GM12873 (cell line): Measurements from ENCODE around the gene SLC25A22.

Experiments used
- TF ChIP-seq, protein P1 (sequence below): IDR thresholded peaks from 2 replicates; pipeline ENCODE4 v1.5.1; 2012; ENCODE audit warnings: low read depth, mild to moderate bottlenecking, moderate library complexity, low read length, control low read depth; ENCODE audit not compliant: insufficient read depth; ENCODE audit errors: missing control alignments

SLC25A22 gene

DNA sequence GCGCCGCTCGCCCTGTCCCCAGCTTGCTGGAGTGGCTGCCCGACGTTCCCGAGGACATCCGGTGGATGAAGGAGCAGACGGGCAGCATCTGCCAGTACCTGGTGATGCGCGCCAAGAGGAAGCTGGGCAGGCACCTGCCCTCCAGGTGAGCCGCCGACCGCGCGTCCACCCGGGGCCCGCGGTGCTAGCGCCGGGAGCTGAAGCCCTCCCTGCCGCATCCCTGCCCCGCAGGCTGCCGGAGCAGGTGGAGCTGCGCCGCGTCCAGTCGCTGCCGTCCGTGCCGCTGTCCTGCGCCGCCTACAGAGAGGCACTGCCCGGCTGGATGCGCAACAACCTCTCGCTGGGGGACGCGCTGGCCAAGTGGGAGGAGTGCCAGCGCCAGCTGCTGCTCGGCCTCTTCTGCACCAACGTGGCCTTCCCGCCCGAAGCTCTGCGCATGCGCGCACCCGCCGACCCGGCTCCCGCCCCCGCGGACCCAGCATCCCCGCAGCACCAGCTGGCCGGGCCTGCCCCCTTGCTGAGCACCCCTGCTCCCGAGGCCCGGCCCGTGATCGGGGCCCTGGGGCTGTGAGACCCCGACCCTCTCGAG is 26.3 kb upstream of the SLC25A22 start:
- TF ChIP-seq, protein P1, sequence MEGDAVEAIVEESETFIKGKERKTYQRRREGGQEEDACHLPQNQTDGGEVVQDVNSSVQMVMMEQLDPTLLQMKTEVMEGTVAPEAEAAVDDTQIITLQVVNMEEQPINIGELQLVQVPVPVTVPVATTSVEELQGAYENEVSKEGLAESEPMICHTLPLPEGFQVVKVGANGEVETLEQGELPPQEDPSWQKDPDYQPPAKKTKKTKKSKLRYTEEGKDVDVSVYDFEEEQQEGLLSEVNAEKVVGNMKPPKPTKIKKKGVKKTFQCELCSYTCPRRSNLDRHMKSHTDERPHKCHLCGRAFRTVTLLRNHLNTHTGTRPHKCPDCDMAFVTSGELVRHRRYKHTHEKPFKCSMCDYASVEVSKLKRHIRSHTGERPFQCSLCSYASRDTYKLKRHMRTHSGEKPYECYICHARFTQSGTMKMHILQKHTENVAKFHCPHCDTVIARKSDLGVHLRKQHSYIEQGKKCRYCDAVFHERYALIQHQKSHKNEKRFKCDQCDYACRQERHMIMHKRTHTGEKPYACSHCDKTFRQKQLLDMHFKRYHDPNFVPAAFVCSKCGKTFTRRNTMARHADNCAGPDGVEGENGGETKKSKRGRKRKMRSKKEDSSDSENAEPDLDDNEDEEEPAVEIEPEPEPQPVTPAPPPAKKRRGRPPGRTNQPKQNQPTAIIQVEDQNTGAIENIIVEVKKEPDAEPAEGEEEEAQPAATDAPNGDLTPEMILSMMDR = no peak

DNA sequence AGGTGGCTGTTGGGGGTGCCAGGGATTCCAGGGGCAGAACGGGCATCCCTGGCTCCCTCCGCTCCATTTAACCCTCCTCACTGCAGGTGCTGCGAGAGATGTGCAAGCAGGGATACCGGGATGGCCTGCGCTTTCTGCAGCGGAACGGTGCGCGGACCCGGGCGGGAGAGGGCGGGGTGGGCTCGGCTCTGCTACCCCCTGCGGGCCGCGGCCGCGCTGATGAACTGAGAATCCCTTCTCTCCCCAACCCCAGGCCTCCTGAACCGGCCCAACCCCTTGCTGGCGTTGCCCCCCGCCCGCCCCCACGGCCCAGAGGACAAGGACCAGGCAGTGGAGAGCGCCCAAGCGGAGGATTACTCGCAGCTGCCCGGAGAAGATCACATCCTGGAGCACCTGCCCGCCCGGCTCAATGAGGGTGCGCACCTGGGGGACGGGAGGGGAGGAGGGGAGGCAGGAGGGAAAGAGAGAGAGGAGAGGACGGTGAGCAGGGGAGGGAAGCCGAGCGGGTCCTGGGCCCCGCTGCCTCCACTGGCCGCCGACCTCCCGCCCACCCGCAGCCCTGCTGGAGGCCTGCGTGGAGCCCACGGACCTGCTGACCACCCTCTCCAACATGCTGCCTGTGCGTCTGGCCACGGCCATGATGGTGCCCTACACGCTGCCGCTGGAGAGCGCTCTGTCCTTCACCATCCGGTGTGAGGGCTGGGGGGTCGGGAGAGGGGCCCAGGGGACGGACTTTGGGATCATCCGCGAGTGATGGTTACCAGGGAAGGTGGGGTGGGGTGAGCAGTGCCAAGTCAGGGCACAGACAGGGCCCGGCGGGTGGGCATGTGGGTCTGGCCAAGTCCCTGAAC is 25.6 kb upstream of the SLC25A22 start:
- TF ChIP-seq, protein P1 = no peak

DNA sequence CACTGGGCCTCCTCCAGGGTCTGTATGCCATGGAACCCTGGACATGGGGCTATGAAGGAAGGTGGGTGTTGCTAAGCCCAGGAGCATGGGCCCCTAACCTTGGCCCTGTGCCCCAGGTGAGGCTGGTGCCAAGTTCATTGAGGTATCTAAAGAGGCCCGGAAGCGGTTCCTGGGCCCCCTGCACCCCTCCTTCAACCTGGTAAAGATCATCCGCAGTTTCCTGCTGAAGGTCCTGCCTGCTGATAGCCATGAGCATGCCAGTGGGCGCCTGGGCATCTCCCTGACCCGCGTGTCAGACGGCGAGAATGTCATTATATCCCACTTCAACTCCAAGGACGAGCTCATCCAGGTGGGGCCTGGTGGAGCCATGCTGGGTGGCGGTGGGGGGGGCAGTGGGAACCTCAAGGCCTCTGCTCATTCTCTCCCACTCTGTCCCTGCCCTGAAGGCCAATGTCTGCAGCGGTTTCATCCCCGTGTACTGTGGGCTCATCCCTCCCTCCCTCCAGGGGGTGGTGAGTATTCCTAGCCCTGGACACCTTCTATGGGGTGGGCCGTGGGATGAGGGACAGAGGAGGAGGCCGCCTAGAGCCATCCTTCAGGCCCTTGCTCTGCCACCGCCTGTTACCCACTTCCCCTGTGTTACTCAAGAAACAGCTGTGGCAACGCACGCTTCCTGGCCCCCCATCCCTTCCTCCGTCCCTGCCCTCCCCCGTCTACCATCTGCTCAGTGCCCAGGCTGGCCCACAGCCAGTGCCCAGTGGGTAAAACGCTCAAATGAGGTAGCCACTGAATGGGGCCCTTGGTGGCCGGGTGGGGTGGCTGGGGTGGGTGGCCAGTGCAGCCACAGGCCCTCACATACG is 23.7 kb upstream of the SLC25A22 start:
- TF ChIP-seq, protein P1 = no peak

DNA sequence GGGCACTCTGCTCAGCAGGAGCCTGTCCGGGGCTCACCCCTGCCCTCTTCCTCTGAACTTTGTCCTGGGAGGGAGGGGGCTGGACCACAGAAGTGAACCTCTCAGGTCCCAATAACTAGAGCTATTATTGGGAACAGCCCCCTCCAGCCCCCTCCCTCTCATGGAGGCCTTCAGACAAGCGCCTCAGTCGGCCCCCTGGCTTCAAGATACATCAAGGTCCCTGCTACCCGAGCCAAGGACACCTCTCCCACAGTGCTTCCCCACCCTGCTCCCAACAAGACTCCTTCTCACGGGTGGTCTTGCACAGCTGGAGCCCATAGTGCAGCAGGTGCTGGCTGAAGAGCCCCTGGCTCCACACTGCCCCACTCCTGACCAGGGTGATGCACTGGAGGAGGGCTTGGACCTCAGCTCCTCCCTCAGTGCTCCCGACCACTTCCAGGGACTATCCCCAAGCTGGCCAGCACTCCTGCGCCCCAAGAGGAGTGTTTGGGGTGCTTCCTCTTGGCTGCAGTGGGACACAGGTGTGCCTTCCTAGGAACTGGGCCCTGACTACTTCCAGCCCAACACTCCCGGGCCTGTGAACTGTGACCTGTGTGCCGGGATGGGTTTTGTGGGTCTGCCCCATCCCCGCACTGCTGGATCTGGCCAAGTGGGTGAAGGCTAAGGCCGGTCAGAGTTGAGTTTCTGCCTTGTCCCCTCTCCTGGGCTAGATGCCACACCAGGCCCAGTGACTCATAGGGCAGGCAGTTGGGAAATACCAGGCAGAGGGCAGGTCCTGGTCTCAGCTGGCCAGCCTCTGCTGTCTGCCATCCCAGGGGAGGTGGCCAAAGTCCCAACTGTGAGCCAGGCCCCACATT is 22.8 kb upstream of the SLC25A22 start:
- TF ChIP-seq, protein P1 = no peak

DNA sequence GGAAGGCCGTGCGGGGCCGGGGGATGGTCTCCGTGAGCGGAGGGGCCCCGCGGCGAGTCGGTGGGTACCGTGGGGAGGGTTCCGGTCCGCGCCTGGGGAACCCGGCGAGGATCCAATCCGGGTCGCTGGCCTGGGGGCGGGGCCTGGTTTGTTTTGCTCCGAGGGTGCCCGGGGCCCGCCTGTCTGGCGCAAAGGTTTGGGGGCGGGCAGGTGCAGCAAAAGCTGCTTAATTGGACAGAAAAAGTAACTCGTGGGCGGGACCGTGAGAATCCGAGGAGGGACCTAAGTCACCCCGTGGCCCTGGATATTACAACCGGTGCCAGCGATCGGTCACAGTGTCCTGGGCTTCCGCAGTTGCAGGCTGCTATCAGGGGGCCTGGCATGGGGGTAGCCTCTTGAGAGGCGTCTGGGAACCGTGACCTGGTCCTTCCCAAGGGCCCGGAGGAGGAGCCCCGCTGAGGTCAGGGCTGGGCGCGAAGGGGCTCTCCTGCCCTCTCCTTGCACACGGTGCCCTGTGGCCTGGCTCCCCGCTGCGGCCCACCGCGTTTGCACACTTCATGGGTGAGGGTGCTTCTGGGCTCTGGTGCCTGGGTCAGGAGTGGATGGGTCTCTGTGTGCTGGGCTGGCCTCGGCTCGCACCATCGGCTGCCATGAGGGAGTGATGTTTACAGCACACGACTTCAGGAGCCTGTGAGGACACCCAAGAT is 22.0 kb upstream of the SLC25A22 start:
- TF ChIP-seq, protein P1 = no peak

DNA sequence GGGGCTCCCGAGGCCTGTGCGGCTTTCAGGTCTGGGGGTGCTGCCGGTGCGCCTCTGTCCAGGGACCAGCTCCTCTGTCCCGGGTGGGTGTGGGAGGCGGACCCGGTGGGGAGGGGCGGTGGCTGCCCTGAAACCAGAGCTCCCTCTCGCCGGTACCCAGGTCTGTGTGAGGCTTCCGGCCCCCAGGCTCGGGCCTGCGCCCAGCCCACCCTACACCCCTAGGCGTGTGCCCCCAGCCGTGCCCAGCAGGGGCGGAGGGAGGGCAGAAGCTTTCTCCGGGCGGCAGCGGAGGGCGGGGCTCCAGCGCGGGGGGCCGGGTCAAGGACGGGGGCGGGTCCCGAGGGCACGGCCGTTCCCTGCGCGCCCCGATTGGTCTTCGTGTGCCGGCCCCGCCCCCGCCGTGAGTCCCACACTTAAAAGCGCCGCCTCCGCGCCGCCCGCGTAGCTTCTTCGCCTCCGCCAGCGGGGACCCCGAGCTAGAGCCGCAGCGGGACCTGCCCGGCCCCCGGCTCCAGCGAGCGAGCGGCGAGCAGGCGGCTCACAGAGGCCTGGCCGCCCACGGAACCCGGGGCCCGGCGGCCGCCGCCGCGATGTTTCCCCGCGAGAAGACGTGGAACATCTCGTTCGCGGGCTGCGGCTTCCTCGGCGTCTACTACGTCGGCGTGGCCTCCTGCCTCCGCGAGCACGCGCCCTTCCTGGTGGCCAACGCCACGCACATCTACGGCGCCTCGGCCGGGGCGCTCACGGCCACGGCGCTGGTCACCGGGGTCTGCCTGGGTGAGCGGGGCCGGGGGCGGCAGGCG is 21.2 kb upstream of the SLC25A22 start:
- TF ChIP-seq, protein P1 = no peak
